Measurements from ENCODE around the gene NRARP. TPM values are rescaled to one million over a fixed set of nuclear protein-coding genes. Genes with fewer than 3 reads are reported as not detected.

The NRARP gene
- total RNA-seq, 1 experiment from 2014 or later: 23.8 TPM

DNA sequence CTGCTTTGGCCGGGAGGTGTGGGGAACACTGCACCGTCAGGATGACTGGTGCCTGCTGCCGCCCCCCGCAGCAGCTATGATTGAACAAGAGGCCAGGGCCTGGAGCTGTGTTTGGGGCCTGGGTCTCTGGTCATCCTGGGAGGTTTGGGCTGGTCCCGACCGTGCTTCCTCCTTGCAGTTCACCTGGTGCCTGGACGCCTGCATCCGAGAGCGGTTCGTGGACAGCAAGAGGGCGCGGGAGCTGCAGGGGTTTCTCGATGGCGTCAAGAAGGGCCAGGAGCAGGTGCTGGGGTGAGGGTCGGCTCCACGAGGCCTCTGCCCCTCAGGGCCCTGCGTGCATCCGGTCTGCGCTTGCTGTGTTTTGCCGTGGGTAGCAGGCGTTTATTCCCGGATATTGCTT is 38.0 kb downstream of the NRARP start:
- H2AK5ac ChIP-seq (ENCODE audit: insufficient read length, low read length): no peak overlapping the region
- TF ChIP-seq, protein P1, sequence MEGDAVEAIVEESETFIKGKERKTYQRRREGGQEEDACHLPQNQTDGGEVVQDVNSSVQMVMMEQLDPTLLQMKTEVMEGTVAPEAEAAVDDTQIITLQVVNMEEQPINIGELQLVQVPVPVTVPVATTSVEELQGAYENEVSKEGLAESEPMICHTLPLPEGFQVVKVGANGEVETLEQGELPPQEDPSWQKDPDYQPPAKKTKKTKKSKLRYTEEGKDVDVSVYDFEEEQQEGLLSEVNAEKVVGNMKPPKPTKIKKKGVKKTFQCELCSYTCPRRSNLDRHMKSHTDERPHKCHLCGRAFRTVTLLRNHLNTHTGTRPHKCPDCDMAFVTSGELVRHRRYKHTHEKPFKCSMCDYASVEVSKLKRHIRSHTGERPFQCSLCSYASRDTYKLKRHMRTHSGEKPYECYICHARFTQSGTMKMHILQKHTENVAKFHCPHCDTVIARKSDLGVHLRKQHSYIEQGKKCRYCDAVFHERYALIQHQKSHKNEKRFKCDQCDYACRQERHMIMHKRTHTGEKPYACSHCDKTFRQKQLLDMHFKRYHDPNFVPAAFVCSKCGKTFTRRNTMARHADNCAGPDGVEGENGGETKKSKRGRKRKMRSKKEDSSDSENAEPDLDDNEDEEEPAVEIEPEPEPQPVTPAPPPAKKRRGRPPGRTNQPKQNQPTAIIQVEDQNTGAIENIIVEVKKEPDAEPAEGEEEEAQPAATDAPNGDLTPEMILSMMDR (conservative IDR thresholded peaks at IDR 0.05): no peak
- no peaks in the 10 kb centered on the region for H3K23me2 ChIP-seq (ENCODE audit: insufficient read length, low read depth, low read length, poor library complexity, severe bottlenecking)
- H3K79me2 ChIP-seq (ENCODE audit: insufficient read depth, low read length): no peaks in the 10 kb centered on the region
- no peaks in the 10 kb centered on the region for H4K20me1 ChIP-seq (ENCODE audit: control insufficient read depth, insufficient read depth, insufficient read length)
- H4K91ac ChIP-seq (ENCODE audit: insufficient read length, low read depth, low read length): no peak overlapping the region
- no peak overlapping the region for H3K18ac ChIP-seq (ENCODE audit: insufficient read length, low read depth, low read length)
- H3K27ac ChIP-seq (ENCODE audit: insufficient read length, low read depth, low read length): no peak overlapping the region
- no peaks in the 10 kb centered on the region for H3K27me3 ChIP-seq (ENCODE audit: insufficient read depth, low read length)
- H2BK5ac ChIP-seq (ENCODE audit: insufficient read length, low read length): no peak overlapping the region
- WGBS (ENCODE audit: extremely low coverage, insufficient read length, low lambda C conversion rate): no CpG with 5 or more reads among the region's 22 CpGs
- H3K36me3 Mint-ChIP-seq (ENCODE audit: insufficient read depth in 1 of 3, low read depth in 3 of 3): peaks cover 8 to 49% (median 37%) of the 10 kb centered on the region in 3 experiments; a peak in 6 of 7 replicates
- H2BK20ac ChIP-seq (ENCODE audit: low read depth, low read length, poor library complexity, severe bottlenecking): no peak overlapping the region
- H3K56ac ChIP-seq (ENCODE audit: insufficient read length, low read depth, low read length): no peak overlapping the region
- no peak overlapping the region for H3K9ac ChIP-seq (ENCODE audit: extremely low read depth, insufficient read length, low read length)
- H3T11ph ChIP-seq (ENCODE audit: low read length): no peak overlapping the region
- no peak overlapping the region; a peak in 1 of 5 replicates for H3K4me3 Mint-ChIP-seq
- 0 out of 4 replicates have a peak, but pooled peaks cover 0 to 3% of the 10 kb centered on the region in 2 experiments for H3K4me1 Mint-ChIP-seq
- H2BK15ac ChIP-seq (ENCODE audit: low read depth, low read length): no peak overlapping the region
- no peak for DNase-seq
- H4K5ac ChIP-seq (ENCODE audit: insufficient read length, low read depth, low read length): no peak overlapping the region
- H2AFZ ChIP-seq (ENCODE audit: low read length): no peak overlapping the region
- no peak overlapping the region for H3K23ac ChIP-seq (ENCODE audit: insufficient read length, low read depth, low read length)
- no peak overlapping the region for H3K14ac ChIP-seq (ENCODE audit: insufficient read depth, low read length)
- H3K79me1 ChIP-seq (ENCODE audit: insufficient read depth, low read depth, low read length, poor library complexity, severe bottlenecking): no peaks in the 10 kb centered on the region
- H3K27ac Mint-ChIP-seq: no peak overlapping the region
- H3K4ac ChIP-seq (ENCODE audit: low read depth, low read length): no peak overlapping the region
- H3K4me1 ChIP-seq (ENCODE audit: insufficient read depth, low read length): no peaks in the 10 kb centered on the region
- no peak overlapping the region for H2BK12ac ChIP-seq (ENCODE audit: insufficient read length, low read depth, low read length)
- H4K8ac ChIP-seq (replicated peaks; ENCODE audit: insufficient read length, low read depth, low read length): no peak overlapping the region
- H3K4me2 ChIP-seq (ENCODE audit: insufficient read depth, insufficient read length, low read length): no peak overlapping the region
- H3K9me3 Mint-ChIP-seq: no peaks in the 10 kb centered on the region
- H2BK120ac ChIP-seq (ENCODE audit: low read depth, low read length, poor library complexity, severe bottlenecking): no peak overlapping the region
- no peaks in the 10 kb centered on the region for H3K9me3 ChIP-seq (ENCODE audit: control insufficient read depth, low read depth, low read length)
- no peaks in the 10 kb centered on the region; the same call in 1 of the 2 replicates for H3K27me3 Mint-ChIP-seq (ENCODE audit: low read depth)
